HL-60 (cell line): Measurements from ENCODE around the gene RETN.

ENCODE experiments used
- CTCF ChIP-seq: IDR thresholded peaks from one replicate; pipeline ENCODE4 v1.5.1; 2011; ENCODE audit warnings: low read length, control low read depth, inconsistent platforms; ENCODE audit not compliant: insufficient read depth
- REST ChIP-seq: IDR thresholded peaks from 2 replicates; pipeline ENCODE4 v1.6.1; 2012; ENCODE audit warnings: low read depth; ENCODE audit not compliant: insufficient replicate concordance

GRCh38 chr19:7672522-7672921 is 3.7 kb downstream of the RETN start:
- TF ChIP-seq CTCF = no peak
- no peak for TF ChIP-seq REST
